Uterus (tissue), 4 donors: ENCODE results near the gene CDK4. TPM values are rescaled to one million over a fixed set of nuclear protein-coding genes. Genes with fewer than 3 reads are reported as not detected.

ENCODE experiments used
- DNase-seq, 2 donors: peaks; one replicate each; pipeline ENCODE4 v3.0.0-alpha.2; 2019 to 2020
- H3K27ac ChIP-seq, 2 donors: fragments of 200-600 bp; sonication (generic); 1 replicate in 1 of 2; 2 replicates in 1 of 2; pipeline ENCODE4 v1.5.1; 2016 to 2018
- H3K27me3 ChIP-seq, 2 donors: fragments of 200-600 bp; sonication (generic); one replicate each; pipeline ENCODE4 v1.5.1; 2018 to 2019; ENCODE audit warnings: control low read depth in 1 of 2
- H3K36me3 ChIP-seq, 2 donors: fragments of 200-600 bp; sonication (generic); one replicate each; pipeline ENCODE4 v1.5.1; 2019; ENCODE audit warnings: control low read depth in 1 of 2
- H3K4me1 ChIP-seq, 2 donors: fragments of 200-600 bp; sonication (generic); one replicate each; pipeline ENCODE4 v1.5.1; 2018 to 2019; ENCODE audit warnings: control low read depth in 1 of 2
- H3K4me3 ChIP-seq, 2 donors: fragments of 200-600 bp; sonication (generic); 1 replicate in 1 of 2; 2 replicates in 1 of 2; pipeline ENCODE4 v1.5.1; 2018 to 2019; ENCODE audit warnings: mild to moderate bottlenecking in 1 of 2
- H3K9me3 ChIP-seq, 2 donors: fragments of 200-600 bp; sonication (generic); one replicate each; pipeline ENCODE4 v1.5.1; 2019; ENCODE audit warnings: control low read depth in 1 of 2
- POLR2A ChIP-seq, 2 donors: fragments of 450-650 bp; IDR thresholded peaks; one replicate each; pipeline ENCODE4 v1.6.1; 2016; ENCODE audit warnings: antibody characterized with exemption in 2 of 2, mild to moderate bottlenecking in 1 of 2, moderate library complexity in 1 of 2
- intact Hi-C: fragments of 100-400 bp; cut with DNase I; formaldehyde crosslinking; loops from one replicate; pipeline ENCODE4 v1.15.1; 2023; ENCODE audit warnings: low total_unique reads
- total RNA-seq, 4 donors: library from RNA; depleted of rRNA in 3 of 4; stranded (reverse); fragments of >200 nt in 3 of 4; gene quantifications; one replicate each; pipeline versions ENCODE4 v1.1.0 to v1.2.4, GENCODE V29; 2014 to 2023
- TF ChIP-seq, protein P1 (sequence below), 4 experiments: fragments of 200-600 bp in 2 of 4; fragments of 450-650 bp in 2 of 4; sonication (generic) in 2 of 4; IDR thresholded peaks; one replicate each; pipeline ENCODE4 v1.5.1; 2016 to 2019; ENCODE audit warnings: antibody characterized with exemption in 4 of 4, mild to moderate bottlenecking in 2 of 4, moderate library complexity in 1 of 4
- donor health status: DM: yes; HTN: yes; CAD: no.

Gene CDK4
- total RNA-seq, 4 donors from 2014 or later, result 60.0 to 190 (median 110) TPM

DNA sequence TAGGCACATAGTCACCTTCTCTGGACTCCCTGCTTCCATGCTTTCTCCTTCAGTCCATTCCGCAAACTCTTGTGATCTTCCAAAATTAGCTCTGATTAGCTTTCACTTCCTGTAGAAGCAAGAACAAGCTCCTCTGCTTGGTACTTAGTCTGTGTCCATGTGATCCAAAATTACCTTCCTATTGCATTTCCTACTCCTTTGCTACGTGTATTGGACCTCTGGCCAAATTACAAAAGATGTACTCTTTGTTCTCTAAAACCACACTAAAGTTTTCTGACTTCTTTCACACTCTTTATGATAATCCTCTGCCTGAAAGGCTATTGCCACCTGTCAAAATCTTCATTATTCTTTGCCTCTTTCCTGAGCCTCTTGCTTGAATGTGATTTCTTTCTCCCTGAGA lies 29.7 kb upstream of the CDK4 start:
- Histone ChIP-seq H3K27me3 (no peaks in the 10 kb centered on the region), H3K4me1 (no peaks in the 10 kb centered on the region), H3K9me3 (no peaks in the 10 kb centered on the region), H3K36me3 (no peaks in the 10 kb centered on the region), H3K27ac (no peak overlapping the region), H3K4me3 (no peak overlapping the region)
- TF ChIP-seq, protein P1, sequence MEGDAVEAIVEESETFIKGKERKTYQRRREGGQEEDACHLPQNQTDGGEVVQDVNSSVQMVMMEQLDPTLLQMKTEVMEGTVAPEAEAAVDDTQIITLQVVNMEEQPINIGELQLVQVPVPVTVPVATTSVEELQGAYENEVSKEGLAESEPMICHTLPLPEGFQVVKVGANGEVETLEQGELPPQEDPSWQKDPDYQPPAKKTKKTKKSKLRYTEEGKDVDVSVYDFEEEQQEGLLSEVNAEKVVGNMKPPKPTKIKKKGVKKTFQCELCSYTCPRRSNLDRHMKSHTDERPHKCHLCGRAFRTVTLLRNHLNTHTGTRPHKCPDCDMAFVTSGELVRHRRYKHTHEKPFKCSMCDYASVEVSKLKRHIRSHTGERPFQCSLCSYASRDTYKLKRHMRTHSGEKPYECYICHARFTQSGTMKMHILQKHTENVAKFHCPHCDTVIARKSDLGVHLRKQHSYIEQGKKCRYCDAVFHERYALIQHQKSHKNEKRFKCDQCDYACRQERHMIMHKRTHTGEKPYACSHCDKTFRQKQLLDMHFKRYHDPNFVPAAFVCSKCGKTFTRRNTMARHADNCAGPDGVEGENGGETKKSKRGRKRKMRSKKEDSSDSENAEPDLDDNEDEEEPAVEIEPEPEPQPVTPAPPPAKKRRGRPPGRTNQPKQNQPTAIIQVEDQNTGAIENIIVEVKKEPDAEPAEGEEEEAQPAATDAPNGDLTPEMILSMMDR (IDR thresholded peaks at IDR 0.05), result no peak
- TF ChIP-seq POLR2A (IDR thresholded peaks at IDR 0.05), result no peak
- DNase-seq, result no peak
- intact Hi-C loops, result no loop called here

DNA sequence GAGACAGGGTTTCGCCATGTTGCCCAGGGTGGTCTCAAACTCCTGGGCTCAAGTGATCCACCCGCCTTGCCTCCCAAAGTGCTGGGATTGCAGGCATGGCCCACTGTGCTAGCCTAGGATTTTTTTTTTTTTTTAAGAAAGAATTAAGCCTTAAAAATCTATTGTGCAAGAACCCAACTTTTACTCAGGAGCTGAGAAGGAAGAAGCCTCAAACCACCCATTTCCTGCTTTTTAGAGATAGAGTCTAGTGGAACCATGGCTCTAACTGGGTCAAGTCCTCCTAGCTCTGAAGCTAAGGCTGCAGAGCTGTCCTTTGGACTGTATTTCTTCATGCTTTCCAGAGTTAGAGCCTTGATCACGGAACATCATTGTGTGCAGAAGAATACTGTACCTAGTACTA lies 29.1 kb upstream of the CDK4 start:
- Histone ChIP-seq H3K4me3 (no peak overlapping the region), H3K36me3 (no peaks in the 10 kb centered on the region), H3K9me3 (no peaks in the 10 kb centered on the region), H3K27me3 (no peaks in the 10 kb centered on the region), H3K27ac (no peak overlapping the region), H3K4me1 (no peaks in the 10 kb centered on the region)
- intact Hi-C loops, result no loop called here
- TF ChIP-seq, protein P1 (IDR thresholded peaks at IDR 0.05), result no peak
- no peak for TF ChIP-seq POLR2A (IDR thresholded peaks at IDR 0.05)
- DNase-seq, result no peak

DNA sequence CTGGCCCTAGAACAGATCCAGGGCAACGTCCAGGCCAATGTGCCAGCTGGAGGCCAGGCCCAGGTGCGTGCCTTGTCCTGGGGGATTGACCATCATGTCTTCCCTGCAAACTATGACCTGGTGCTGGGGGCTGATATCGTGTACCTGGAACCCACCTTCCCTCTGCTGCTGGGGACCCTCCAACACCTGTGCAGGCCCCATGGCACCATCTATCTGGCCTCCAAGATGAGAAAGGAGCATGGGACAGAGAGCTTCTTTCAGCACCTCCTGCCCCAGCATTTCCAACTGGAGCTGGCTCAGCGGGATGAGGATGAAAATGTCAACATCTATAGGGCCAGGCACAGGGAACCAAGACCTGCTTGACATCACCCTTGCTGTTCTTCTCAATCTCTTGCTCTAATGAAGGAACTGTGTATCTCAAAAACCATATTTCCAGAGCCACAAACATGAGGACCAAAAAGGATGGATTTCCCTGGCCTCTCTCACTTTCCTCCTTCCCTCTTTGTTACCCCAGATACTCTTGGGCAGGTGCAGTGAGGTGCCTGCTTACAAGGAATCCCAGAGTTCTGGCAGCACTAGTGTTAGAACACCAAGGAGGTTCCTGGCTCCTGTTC lies 28.3 kb upstream of the CDK4 start:
- no peak overlapping the region for H3K27ac ChIP-seq
- no peak for DNase-seq
- no peaks in the 10 kb centered on the region for H3K36me3 ChIP-seq
- no peaks in the 10 kb centered on the region for H3K9me3 ChIP-seq
- no peaks in the 10 kb centered on the region for H3K27me3 ChIP-seq
- intact Hi-C loops, result no loop called here
- no peak overlapping the region for H3K4me3 ChIP-seq
- TF ChIP-seq POLR2A (IDR thresholded peaks at IDR 0.05), result no peak
- TF ChIP-seq, protein P1 (IDR thresholded peaks at IDR 0.05), result no peak
- H3K4me1 ChIP-seq, result no peaks in the 10 kb centered on the region

DNA sequence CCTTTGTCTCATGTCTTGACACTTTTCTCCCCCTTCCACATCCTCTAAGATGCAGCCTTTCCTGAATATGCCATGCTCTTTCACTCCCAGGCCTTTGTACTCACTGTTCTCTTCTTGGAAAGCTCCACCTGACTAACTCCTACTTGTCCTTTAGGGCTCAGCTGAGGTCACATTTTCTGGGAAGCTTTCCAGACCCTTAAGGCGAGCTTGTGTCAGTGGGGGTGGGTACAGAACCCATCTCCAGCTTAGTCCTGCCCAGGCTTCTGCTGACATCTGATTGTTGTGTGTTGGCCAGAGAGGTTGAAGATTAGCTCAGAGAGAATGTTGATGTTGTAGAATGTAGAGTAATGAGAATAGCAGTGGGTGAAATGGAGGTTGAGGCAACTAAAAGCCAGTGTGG lies 27.6 kb upstream of the CDK4 start:
- no peaks in the 10 kb centered on the region for H3K4me1 ChIP-seq
- H3K27ac ChIP-seq, result no peak overlapping the region
- no peak for DNase-seq
- H3K9me3 ChIP-seq, result no peaks in the 10 kb centered on the region
- intact Hi-C loops, result no loop called here
- TF ChIP-seq, protein P1 (IDR thresholded peaks at IDR 0.05), result no peak
- TF ChIP-seq POLR2A (IDR thresholded peaks at IDR 0.05), result no peak
- no peaks in the 10 kb centered on the region for H3K27me3 ChIP-seq
- H3K4me3 ChIP-seq, result no peak overlapping the region
- H3K36me3 ChIP-seq, result no peaks in the 10 kb centered on the region

DNA sequence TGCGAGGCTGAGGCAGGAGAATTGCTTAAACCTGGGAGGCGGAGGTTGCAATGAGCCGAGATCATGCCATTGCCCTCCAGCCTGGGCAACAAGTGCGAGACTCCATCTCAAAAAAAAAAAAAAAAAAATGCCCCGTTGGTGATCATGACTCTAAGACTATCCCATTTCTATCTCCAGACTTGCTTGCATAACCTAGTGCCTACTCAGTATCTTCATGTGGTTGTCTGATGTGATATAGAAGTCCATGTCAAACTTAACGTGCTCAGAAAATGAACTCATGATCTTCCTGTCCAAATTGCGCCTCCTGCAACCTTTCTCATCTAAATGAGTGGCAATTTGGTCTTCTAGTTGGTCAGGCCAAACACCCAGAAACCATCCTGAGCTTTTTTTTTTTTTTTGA lies 25.8 kb upstream of the CDK4 start:
- Histone ChIP-seq H3K9me3 (no peaks in the 10 kb centered on the region), H3K4me1 (peaks cover 0 to 5% of the 10 kb centered on the region in 2 donors), H3K4me3 (no peak overlapping the region), H3K36me3 (no peaks in the 10 kb centered on the region), H3K27ac (no peak overlapping the region), H3K27me3 (no peaks in the 10 kb centered on the region)
- TF ChIP-seq POLR2A (IDR thresholded peaks at IDR 0.05), result no peak
- TF ChIP-seq, protein P1 (IDR thresholded peaks at IDR 0.05), result no peak
- intact Hi-C loops, result no loop called here
- DNase-seq, result no peak
